ENCODE data around the gene CCDC136.

DNA sequence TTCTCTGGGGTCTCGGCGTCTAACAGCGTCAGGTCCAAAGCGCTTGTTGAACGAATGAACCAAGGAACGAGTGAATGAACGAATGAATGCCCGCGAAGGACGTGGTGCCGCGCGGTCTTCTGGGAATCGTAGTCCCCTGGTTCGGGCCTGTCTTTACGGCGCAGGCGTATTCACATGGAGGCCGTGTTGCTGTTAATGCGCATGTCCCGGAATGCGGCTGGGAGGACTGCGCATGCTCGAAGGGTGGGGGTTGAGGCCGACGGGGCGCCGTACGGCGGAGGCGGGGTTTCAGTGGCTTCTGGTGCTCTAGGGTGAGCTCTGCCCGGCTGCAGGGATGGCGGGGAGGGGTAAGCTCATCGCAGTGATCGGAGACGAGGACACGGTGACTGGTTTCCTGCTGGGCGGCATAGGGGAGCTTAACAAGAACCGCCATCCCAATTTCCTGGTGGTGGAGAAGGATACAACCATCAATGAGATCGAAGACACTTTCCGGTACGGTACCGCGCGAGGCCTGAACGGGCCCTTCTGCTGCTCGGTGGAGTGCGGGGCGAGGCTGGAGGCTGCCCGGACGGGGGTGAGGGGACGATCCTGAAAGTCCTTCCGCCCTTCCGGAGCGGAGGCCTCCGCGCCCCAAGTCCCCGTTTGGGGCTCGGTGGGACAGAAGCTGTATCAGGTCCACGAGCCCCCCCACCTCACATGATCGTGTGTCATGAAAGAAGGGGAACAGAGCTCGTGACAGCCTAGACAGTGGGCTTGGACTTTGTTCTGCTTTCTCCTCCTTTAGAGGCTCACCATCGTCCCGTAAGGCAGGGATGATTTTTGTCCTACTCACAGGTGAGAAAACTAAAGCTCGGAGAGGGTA lies 71.0 kb downstream of the CCDC136 start, which contains the start of gene ATP6V1F:
- TF ChIP-seq, protein P1, sequence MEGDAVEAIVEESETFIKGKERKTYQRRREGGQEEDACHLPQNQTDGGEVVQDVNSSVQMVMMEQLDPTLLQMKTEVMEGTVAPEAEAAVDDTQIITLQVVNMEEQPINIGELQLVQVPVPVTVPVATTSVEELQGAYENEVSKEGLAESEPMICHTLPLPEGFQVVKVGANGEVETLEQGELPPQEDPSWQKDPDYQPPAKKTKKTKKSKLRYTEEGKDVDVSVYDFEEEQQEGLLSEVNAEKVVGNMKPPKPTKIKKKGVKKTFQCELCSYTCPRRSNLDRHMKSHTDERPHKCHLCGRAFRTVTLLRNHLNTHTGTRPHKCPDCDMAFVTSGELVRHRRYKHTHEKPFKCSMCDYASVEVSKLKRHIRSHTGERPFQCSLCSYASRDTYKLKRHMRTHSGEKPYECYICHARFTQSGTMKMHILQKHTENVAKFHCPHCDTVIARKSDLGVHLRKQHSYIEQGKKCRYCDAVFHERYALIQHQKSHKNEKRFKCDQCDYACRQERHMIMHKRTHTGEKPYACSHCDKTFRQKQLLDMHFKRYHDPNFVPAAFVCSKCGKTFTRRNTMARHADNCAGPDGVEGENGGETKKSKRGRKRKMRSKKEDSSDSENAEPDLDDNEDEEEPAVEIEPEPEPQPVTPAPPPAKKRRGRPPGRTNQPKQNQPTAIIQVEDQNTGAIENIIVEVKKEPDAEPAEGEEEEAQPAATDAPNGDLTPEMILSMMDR (conservative IDR thresholded peaks at IDR 0.05; ENCODE audit: low read length), result no peak
- TF ChIP-seq EZH2phosphoT487 (IDR thresholded peaks at IDR 0.05; ENCODE audit: borderline replicate concordance), result no peak

Measured in Loucy (cell line).